ENCODE results near the gene TMEM208. TPM values are rescaled to one million over a fixed set of nuclear protein-coding genes. Genes with fewer than 3 reads are reported as not detected.

Gene TMEM208
- total and polyA plus RNA-seq, 2 of the 8 experiments (the other 6 are each of a cell fraction or from before 2014, with no cell fraction given), result 37.7 to 100.0 TPM

DNA sequence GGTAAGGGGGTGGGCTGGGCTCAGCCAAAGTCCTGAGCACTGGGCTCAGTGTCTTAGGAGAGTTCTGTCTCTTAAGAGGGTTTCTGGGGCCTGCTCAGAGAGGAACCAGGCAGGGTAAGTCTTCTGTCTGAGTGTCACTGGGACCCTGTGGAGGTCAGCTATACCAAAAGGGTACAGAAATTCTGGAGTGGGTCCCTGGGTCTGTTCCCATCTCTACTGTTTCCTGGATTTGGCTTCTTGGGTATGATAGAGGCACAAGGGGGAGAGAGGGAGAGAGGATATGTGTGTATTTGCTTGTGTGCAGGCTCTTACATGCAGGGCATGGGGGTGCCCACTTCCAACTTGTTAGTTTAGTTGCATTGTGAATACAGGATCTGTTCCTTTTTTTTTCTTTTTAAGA, 33.4 kb upstream of the TMEM208 start (continued):
- TF ChIP-seq SAP30 (IDR thresholded peaks at IDR 0.05; ENCODE audit: insufficient read depth, insufficient replicate concordance, low read length), result no peak
